C1 segment of cervical spinal cord (tissue), 14 donors: ENCODE data around the gene CMTM3.
"Not testable (repeated sequence)": the region's sequence is repeated elsewhere in the genome, so short reads cannot be mapped to it uniquely, and the experiment has no call there.

Experiments
- DNase-seq, 14 donors: peaks; one replicate each; lab custom pipeline; 2025; lab: John Stamatoyannopoulos, UW

Gene CMTM3

GRCh38 chr16:66581246-66581952, 23.1 kb upstream of the CMTM3 start:
- DNase-seq, result no peak

GRCh38 chr16:66585481-66586239, 18.8 kb upstream of the CMTM3 start:
- DNase-seq, result peak in 4 of 14 donors; percentile 8 to 33 (median 13)

GRCh38 chr16:66587881-66588600, 16.5 kb upstream of the CMTM3 start:
- DNase-seq, result no peak

GRCh38 chr16:66588981-66589713, 15.4 kb upstream of the CMTM3 start:
- peak in 4 of 14 donors; percentile 7 to 25 (median 17) for DNase-seq

- no peak for DNase-seq
These were observed 14.2 kb upstream of the CMTM3 start for GRCh38 chr16:66590322-66590721.

GRCh38 chr16:66591018-66591417, 13.5 kb upstream of the CMTM3 start:
- no peak for DNase-seq

- no peak for DNase-seq
These were observed 12.3 kb upstream of the CMTM3 start for GRCh38 chr16:66592241-66592640.

GRCh38 chr16:66592814-66593213, 11.7 kb upstream of the CMTM3 start:
- DNase-seq, result no peak

GRCh38 chr16:66594739-66595138, 9.8 kb upstream of the CMTM3 start:
- no peak for DNase-seq

GRCh38 chr16:66596559-66596958, 7.9 kb upstream of the CMTM3 start:
- not testable (repeated sequence) for DNase-seq

- no peak for DNase-seq
These were observed 7.3 kb upstream of the CMTM3 start for GRCh38 chr16:66596986-66597848.

- no peak for DNase-seq
These were observed 6.4 kb upstream of the CMTM3 start for GRCh38 chr16:66598111-66598510.

GRCh38 chr16:66599726-66600125, 4.8 kb upstream of the CMTM3 start:
- DNase-seq, result no peak

GRCh38 chr16:66600477-66600876, 4.0 kb upstream of the CMTM3 start:
- no peak for DNase-seq

- DNase-seq, result no peak
These were observed 3.0 kb upstream of the CMTM3 start for GRCh38 chr16:66601471-66601870.

- peak in 7 of 14 donors; percentile 40 to 71 (median 66) for DNase-seq
These were observed 748 bp upstream of the CMTM3 start for GRCh38 chr16:66603537-66604375.

- DNase-seq, result peak in 5 of 14 donors; percentile 37 to 70 (median 61)
These were observed 874 bp downstream of the CMTM3 start for GRCh38 chr16:66605177-66605978.

GRCh38 chr16:66605979-66606751, 1.7 kb downstream of the CMTM3 start:
- peak in 1 of 14 donors; percentile 9 for DNase-seq
